ENCODE results near the gene TXN2.

DNA sequence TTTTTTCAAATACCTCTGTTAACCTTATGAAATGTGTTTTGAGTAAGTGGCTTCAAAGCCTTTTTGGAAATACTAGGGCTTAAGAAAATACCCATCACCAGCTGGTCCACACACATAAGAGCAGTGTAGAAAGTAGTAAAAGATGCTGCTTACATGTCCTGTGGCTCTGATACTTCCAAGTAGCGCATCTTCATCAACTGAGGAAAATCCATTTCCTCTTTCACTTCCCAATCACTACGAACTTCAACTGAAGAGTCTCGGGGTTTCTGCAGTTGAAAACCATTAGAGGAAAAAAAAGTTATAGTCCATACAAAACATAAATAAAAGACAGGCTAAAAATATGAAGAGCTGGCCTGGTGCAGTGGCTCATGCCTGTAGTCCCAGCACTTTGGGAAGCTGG is 39.0 kb upstream of the TXN2 start:
- no peak for TF ChIP-seq POLR2A (IDR thresholded peaks at IDR 0.05; ENCODE audit: low read length)
- TF ChIP-seq GATA1 (IDR thresholded peaks at IDR 0.05; ENCODE audit: low read depth, low read length) = no peak

Measured in erythroblast (primary cell).